H9 (cell line): Measurements from ENCODE around the gene IQSEC1. TPM values are rescaled to one million over a fixed set of nuclear protein-coding genes. Genes with fewer than 3 reads are reported as not detected.

ENCODE experiments used
- DNase-seq: peaks from one replicate; pipeline ENCODE4 v3.0.0-alpha.2; 2017
- H2AFZ ChIP-seq: one replicate; pipeline ENCODE4 v1.6.1; 2013; ENCODE audit warnings: mild to moderate bottlenecking, low read length, control low read depth, moderate library complexity
- H2AK5ac ChIP-seq: 2 replicates; pipeline ENCODE4 v1.6.1; 2013; ENCODE audit warnings: low read length, control low read depth, mixed read lengths; ENCODE audit not compliant: insufficient read length
- H2BK120ac ChIP-seq: one replicate; pipeline ENCODE4 v1.6.1; 2013; ENCODE audit warnings: low read depth, mild to moderate bottlenecking, low read length, control low read depth, inconsistent platforms; ENCODE audit not compliant: poor library complexity, severe bottlenecking
- H2BK12ac ChIP-seq: 2 replicates; pipeline ENCODE4 v1.6.1; 2013; ENCODE audit warnings: low read length, control low read depth, mixed read lengths, low read depth; ENCODE audit not compliant: insufficient read length
- H2BK15ac ChIP-seq: 2 replicates; pipeline ENCODE4 v1.6.1; 2013; ENCODE audit warnings: low read depth, low read length, control low read depth
- H2BK20ac ChIP-seq: one replicate; pipeline ENCODE4 v1.6.1; 2013; ENCODE audit warnings: low read depth, mild to moderate bottlenecking, low read length, control low read depth, inconsistent platforms; ENCODE audit not compliant: poor library complexity, severe bottlenecking
- H2BK5ac ChIP-seq: 2 replicates; pipeline ENCODE4 v1.6.1; 2013; ENCODE audit warnings: low read length, control low read depth, mixed read lengths; ENCODE audit not compliant: insufficient read length
- H3K14ac ChIP-seq: 2 replicates; pipeline ENCODE4 v1.6.1; 2013; ENCODE audit warnings: low read length, control low read depth; ENCODE audit not compliant: insufficient read depth
- H3K18ac ChIP-seq: 2 replicates; pipeline ENCODE4 v1.6.1; 2013; ENCODE audit warnings: low read depth, mild to moderate bottlenecking, mixed read lengths, low read length, control low read depth; ENCODE audit not compliant: insufficient read length
- H3K23ac ChIP-seq: 2 replicates; pipeline ENCODE4 v1.6.1; 2013; ENCODE audit warnings: low read length, control low read depth, mixed read lengths, low read depth; ENCODE audit not compliant: insufficient read length
- H3K23me2 ChIP-seq: 2 replicates; pipeline ENCODE4 v1.6.1; 2013; ENCODE audit warnings: low read depth, mild to moderate bottlenecking, mixed read lengths, low read length, control low read depth; ENCODE audit not compliant: insufficient read length, poor library complexity, severe bottlenecking
- H3K27ac ChIP-seq: 2 replicates; pipeline ENCODE4 v1.5.1; 2013; ENCODE audit warnings: low read length, control low read depth, mixed read lengths, low read depth; ENCODE audit not compliant: insufficient read length
- H3K27me3 ChIP-seq: 2 replicates; pipeline ENCODE4 v1.6.1; 2013; ENCODE audit warnings: low read length, control low read depth, inconsistent platforms; ENCODE audit not compliant: insufficient read depth
- H3K4ac ChIP-seq: 2 replicates; pipeline ENCODE4 v1.6.1; 2013; ENCODE audit warnings: low read depth, mild to moderate bottlenecking, control low read depth, inconsistent platforms, low read length, moderate library complexity
- H3K4me1 ChIP-seq: 2 replicates; pipeline ENCODE4 v1.6.1; 2013; ENCODE audit warnings: low read length, control low read depth, inconsistent platforms; ENCODE audit not compliant: insufficient read depth
- H3K4me2 ChIP-seq: 2 replicates; pipeline ENCODE4 v1.6.1; 2013; ENCODE audit warnings: low read length, control low read depth, mixed read lengths; ENCODE audit not compliant: insufficient read length, insufficient read depth
- H3K56ac ChIP-seq: 2 replicates; pipeline ENCODE4 v1.6.1; 2013; ENCODE audit warnings: low read depth, mild to moderate bottlenecking, mixed read lengths, low read length, control low read depth; ENCODE audit not compliant: insufficient read length
- H3K79me1 ChIP-seq: 2 replicates; pipeline ENCODE4 v1.6.1; 2013; ENCODE audit warnings: low read depth, mild to moderate bottlenecking, moderate library complexity, low read length, control low read depth, inconsistent platforms; ENCODE audit not compliant: insufficient read depth, poor library complexity, severe bottlenecking
- H3K79me2 ChIP-seq: 2 replicates; pipeline ENCODE4 v1.6.1; 2013; ENCODE audit warnings: low read length, control low read depth, inconsistent platforms; ENCODE audit not compliant: insufficient read depth
- H3K9ac ChIP-seq: 2 replicates; pipeline ENCODE4 v1.6.1; 2013; ENCODE audit warnings: low read length, control low read depth, mixed read lengths; ENCODE audit not compliant: insufficient read length; ENCODE audit errors: extremely low read depth
- H3K9me3 ChIP-seq: one replicate; pipeline ENCODE4 v1.6.1; 2013; ENCODE audit warnings: low read depth, low read length, inconsistent platforms; ENCODE audit not compliant: control insufficient read depth
- H3T11ph ChIP-seq: one replicate; pipeline ENCODE4 v1.6.1; 2013; ENCODE audit warnings: mild to moderate bottlenecking, low read length, control low read depth, inconsistent platforms
- H4K20me1 ChIP-seq: one replicate; pipeline ENCODE4 v1.6.1; 2013; ENCODE audit not compliant: control insufficient read depth, insufficient read length, insufficient read depth
- H4K5ac ChIP-seq: 2 replicates; pipeline ENCODE4 v1.6.1; 2013; ENCODE audit warnings: low read depth, mild to moderate bottlenecking, mixed read lengths, low read length, control low read depth; ENCODE audit not compliant: insufficient read length
- H4K8ac ChIP-seq: replicated peaks from 2 replicates; pipeline ENCODE4 v1.6.1; 2013; ENCODE audit warnings: low read length, control low read depth, mixed read lengths, low read depth; ENCODE audit not compliant: insufficient read length
- H4K91ac ChIP-seq: 2 replicates; pipeline ENCODE4 v1.6.1; 2013; ENCODE audit warnings: low read depth, mild to moderate bottlenecking, moderate library complexity, mixed read lengths, low read length, control low read depth; ENCODE audit not compliant: insufficient read length
- H3K27ac Mint-ChIP-seq, 3 experiments: 2 replicates in 2 of 3; 3 replicates in 1 of 3; pipeline ENCODE4 v1.8.0; 2020 to 2021; ENCODE audit warnings: mixed read lengths in 3 of 3, mild to moderate bottlenecking in 1 of 3, moderate library complexity in 1 of 3
- H3K27me3 Mint-ChIP-seq: 2 replicates; pipeline ENCODE4 v1.8.0; 2021; ENCODE audit warnings: low read depth, mild to moderate bottlenecking, moderate library complexity, mixed read lengths
- H3K36me3 Mint-ChIP-seq, 3 experiments: 2 replicates in 2 of 3; 3 replicates in 1 of 3; pipeline ENCODE4 v1.8.0; 2020 to 2021; ENCODE audit warnings: low read depth in 3 of 3, mixed read lengths in 3 of 3; ENCODE audit not compliant: insufficient read depth in 1 of 3
- H3K4me1 Mint-ChIP-seq, 2 experiments: 2 replicates each; pipeline ENCODE4 v1.8.0; 2020; ENCODE audit warnings: mixed read lengths in 2 of 2
- H3K4me3 Mint-ChIP-seq, 2 experiments: 2 replicates in 1 of 2; 3 replicates in 1 of 2; pipeline ENCODE4 v1.8.0; 2020 to 2021; ENCODE audit warnings: mild to moderate bottlenecking in 2 of 2, mixed read lengths in 2 of 2, moderate library complexity in 1 of 2
- H3K9me3 Mint-ChIP-seq, 2 experiments: 2 replicates in 1 of 2; 3 replicates in 1 of 2; pipeline ENCODE4 v1.8.0; 2020; ENCODE audit warnings: mild to moderate bottlenecking in 2 of 2, mixed read lengths in 2 of 2, moderate library complexity in 1 of 2
- WGBS: extraction: QIAGEN DNeasy Blood & Tissue Kit; methylation state at CpG from one replicate; pipeline ENCODE4 v1.1.7; 2013; ENCODE audit warnings: missing lambda C conversion rate, low lambda C conversion rate, mixed read lengths; ENCODE audit not compliant: insufficient read length; ENCODE audit errors: extremely low coverage; 5-methylcytosine and 5-hydroxymethylcytosine counted together
- total RNA-seq: library from RNA; stranded (reverse); gene quantifications from 2 replicates; pipeline ENCODE4 v1.2.1, GENCODE V29; 2021
- TF ChIP-seq, protein P1 (sequence below): fragments of 200-600 bp; sonication (generic); conservative IDR thresholded peaks from 3 replicates; pipeline ENCODE4 v1.8.0; 2021; ENCODE audit warnings: antibody characterized with exemption, mild to moderate bottlenecking

Gene IQSEC1
- total RNA-seq, 1 experiment from 2014 or later = 19.1 TPM

DNA sequence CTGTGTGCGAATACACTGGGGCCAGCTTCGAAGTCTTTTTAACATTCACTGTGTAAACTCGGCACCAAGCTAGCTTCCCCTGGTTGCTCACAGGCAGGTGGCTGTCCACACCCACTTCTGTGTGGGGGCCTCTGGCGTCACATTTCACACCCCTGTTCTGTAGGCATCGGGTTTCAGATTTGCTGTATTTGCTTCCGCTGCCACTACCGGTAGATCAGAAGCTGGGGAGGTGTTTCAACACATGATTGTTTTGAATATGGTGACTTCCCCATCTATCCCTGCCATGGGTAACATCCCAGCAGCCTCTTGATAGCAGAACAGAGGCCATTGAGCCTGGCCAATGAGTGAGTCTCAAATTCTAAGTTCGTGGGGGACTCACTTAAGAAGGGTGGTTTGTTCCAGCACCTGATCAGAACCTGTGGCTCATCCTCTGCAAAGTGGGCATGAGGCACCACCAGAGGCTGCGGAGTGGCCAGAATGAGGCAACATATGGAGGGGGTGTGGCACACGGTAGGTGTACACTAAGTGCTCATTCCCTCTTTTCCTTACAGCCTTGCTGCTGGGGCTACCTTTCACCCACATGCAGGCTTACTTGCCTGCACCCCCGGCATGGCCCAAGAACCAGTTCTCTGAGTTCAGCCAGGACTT lies 61.5 kb downstream of the IQSEC1 start:
- no peaks in the 10 kb centered on the region for H3K23me2 ChIP-seq
- H3K18ac ChIP-seq = no peak overlapping the region
- no peak overlapping the region; a peak in 1 of 7 replicates for H3K27ac Mint-ChIP-seq
- H4K8ac ChIP-seq = no peak overlapping the region
- H3K9ac ChIP-seq = no peak overlapping the region
- H2AK5ac ChIP-seq = no peak overlapping the region
- no peak overlapping the region for H2BK15ac ChIP-seq
- no peak overlapping the region for H3K23ac ChIP-seq
- no peak overlapping the region for H4K91ac ChIP-seq
- H3T11ph ChIP-seq = no peak overlapping the region
- H3K79me1 ChIP-seq = no peaks in the 10 kb centered on the region
- no peaks in the 10 kb centered on the region; the same call in 1 of the 2 replicates for H3K4me1 ChIP-seq
- no peak overlapping the region for H2BK12ac ChIP-seq
- no peak overlapping the region for H3K56ac ChIP-seq
- H3K27ac ChIP-seq = no peak overlapping the region
- H3K9me3 Mint-ChIP-seq = no peaks in the 10 kb centered on the region
- TF ChIP-seq, protein P1, sequence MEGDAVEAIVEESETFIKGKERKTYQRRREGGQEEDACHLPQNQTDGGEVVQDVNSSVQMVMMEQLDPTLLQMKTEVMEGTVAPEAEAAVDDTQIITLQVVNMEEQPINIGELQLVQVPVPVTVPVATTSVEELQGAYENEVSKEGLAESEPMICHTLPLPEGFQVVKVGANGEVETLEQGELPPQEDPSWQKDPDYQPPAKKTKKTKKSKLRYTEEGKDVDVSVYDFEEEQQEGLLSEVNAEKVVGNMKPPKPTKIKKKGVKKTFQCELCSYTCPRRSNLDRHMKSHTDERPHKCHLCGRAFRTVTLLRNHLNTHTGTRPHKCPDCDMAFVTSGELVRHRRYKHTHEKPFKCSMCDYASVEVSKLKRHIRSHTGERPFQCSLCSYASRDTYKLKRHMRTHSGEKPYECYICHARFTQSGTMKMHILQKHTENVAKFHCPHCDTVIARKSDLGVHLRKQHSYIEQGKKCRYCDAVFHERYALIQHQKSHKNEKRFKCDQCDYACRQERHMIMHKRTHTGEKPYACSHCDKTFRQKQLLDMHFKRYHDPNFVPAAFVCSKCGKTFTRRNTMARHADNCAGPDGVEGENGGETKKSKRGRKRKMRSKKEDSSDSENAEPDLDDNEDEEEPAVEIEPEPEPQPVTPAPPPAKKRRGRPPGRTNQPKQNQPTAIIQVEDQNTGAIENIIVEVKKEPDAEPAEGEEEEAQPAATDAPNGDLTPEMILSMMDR = no peak
- H2BK120ac ChIP-seq = no peak overlapping the region
- no CpG with 5 or more reads among the region's 11 CpGs for WGBS
- H3K4me3 Mint-ChIP-seq = no peak overlapping the region
- no peak overlapping the region for H2BK20ac ChIP-seq
- H3K27me3 ChIP-seq = no peaks in the 10 kb centered on the region
- no peaks in the 10 kb centered on the region for H3K36me3 Mint-ChIP-seq
- H3K14ac ChIP-seq = no peak overlapping the region
- no peak for DNase-seq
- H2BK5ac ChIP-seq = no peak overlapping the region
- H3K4ac ChIP-seq = no peak overlapping the region
- no peak overlapping the region for H2AFZ ChIP-seq
- no peaks in the 10 kb centered on the region for H3K9me3 ChIP-seq
- peaks cover 5% of the 10 kb centered on the region for H3K27me3 Mint-ChIP-seq
- H3K79me2 ChIP-seq = no peaks in the 10 kb centered on the region
- no peaks in the 10 kb centered on the region for H4K20me1 ChIP-seq
- no peak overlapping the region for H4K5ac ChIP-seq
- H3K4me2 ChIP-seq = no peak overlapping the region
- H3K4me1 Mint-ChIP-seq = peaks cover 21 to 33% of the 10 kb centered on the region in 2 experiments
